Measurements from ENCODE around the gene ACBD6. TPM values are rescaled to one million over a fixed set of nuclear protein-coding genes. Genes with fewer than 3 reads are reported as not detected.

The ACBD6 gene
- total and polyA plus RNA-seq, 2 experiments from 2014 or later, result 27.3 to 44.2 TPM

- Histone ChIP-seq H3K4me2 (ENCODE audit: unreplicated experiment) (no peak overlapping the region), H3K36me3 (ENCODE audit: low read depth) (no peaks in the 10 kb centered on the region), H3K9me2 (ENCODE audit: insufficient read depth) (no peaks in the 10 kb centered on the region), H3F3A (ENCODE audit: insufficient read depth) (no peaks in the 10 kb centered on the region), H2AFZ (no peak overlapping the region), H3K27me3 (replicated peaks; ENCODE audit: insufficient read depth) (no peaks in the 10 kb centered on the region), H3K79me2 (ENCODE audit: insufficient read depth) (no peaks in the 10 kb centered on the region), H3K9me3 (ENCODE audit: low read depth) (no peaks in the 10 kb centered on the region), H3K9ac (no peak overlapping the region), H3K4me1 (ENCODE audit: insufficient read depth) (no peaks in the 10 kb centered on the region), H4K20me1 (ENCODE audit: insufficient read depth) (no peaks in the 10 kb centered on the region), H3K4me3 (no peak overlapping the region), H3K27ac (no peak overlapping the region)
- in situ Hi-C loops (cut with MboI), result no loop called here
- WGBS, 2 experiments (ENCODE audit: low coverage in 1 of 2, low lambda C conversion rate in 2 of 2, missing lambda C conversion rate in 2 of 2), result 93 to 97% methylated on average over 7 of the region's 7 CpGs
- no peak for TF ChIP-seq EZH2phosphoT487 (IDR thresholded peaks at IDR 0.05; ENCODE audit: insufficient read depth, low read depth)
- no peak for DNase-seq
Observed at GRCh38 chr1:180248176-180248575, 254.2 kb downstream of the ACBD6 start.

- in situ Hi-C loops (cut with MboI), result no loop called here
- no peak for DNase-seq
Observed at GRCh38 chr1:180247580-180247979, 254.8 kb downstream of the ACBD6 start.

GRCh38 chr1:180247061-180247460 is 255.3 kb downstream of the ACBD6 start:
- in situ Hi-C loops (cut with MboI), result no loop called here
- Histone ChIP-seq H3K36me3 (ENCODE audit: low read depth) (no peaks in the 10 kb centered on the region), H3K9ac (no peak overlapping the region), H3K27me3 (replicated peaks; ENCODE audit: insufficient read depth) (peaks cover under 1% of the 10 kb centered on the region; the same call in 1 of the 2 replicates), H3F3A (ENCODE audit: insufficient read depth) (no peaks in the 10 kb centered on the region), H3K9me3 (ENCODE audit: low read depth) (no peaks in the 10 kb centered on the region), H3K4me1 (ENCODE audit: insufficient read depth) (no peaks in the 10 kb centered on the region), H3K79me2 (ENCODE audit: insufficient read depth) (no peaks in the 10 kb centered on the region), H3K9me2 (ENCODE audit: insufficient read depth) (no peaks in the 10 kb centered on the region), H3K4me2 (ENCODE audit: unreplicated experiment) (no peak overlapping the region), H3K4me3 (no peak overlapping the region), H4K20me1 (ENCODE audit: insufficient read depth) (no peaks in the 10 kb centered on the region), H2AFZ (no peak overlapping the region), H3K27ac (no peak overlapping the region)
- 68 to 75% methylated on average over 3 of the region's 3 CpGs for WGBS, 2 experiments (ENCODE audit: low coverage in 1 of 2, low lambda C conversion rate in 2 of 2, missing lambda C conversion rate in 2 of 2)
- no peak for TF ChIP-seq EZH2 (IDR thresholded peaks at IDR 0.05; ENCODE audit: insufficient read depth, poor library complexity, severe bottlenecking)
- no peak for TF ChIP-seq EZH2phosphoT487 (IDR thresholded peaks at IDR 0.05; ENCODE audit: insufficient read depth, low read depth)
- DNase-seq, result no peak

More at GRCh38 chr1:180247580-180247979, 254.8 kb downstream of the ACBD6 start:
- H3K4me3 ChIP-seq, result no peak overlapping the region
- no peaks in the 10 kb centered on the region for H3K36me3 ChIP-seq (ENCODE audit: low read depth)
- no peak overlapping the region for H3K4me2 ChIP-seq (ENCODE audit: unreplicated experiment)
- no peak overlapping the region for H3K9ac ChIP-seq
- H3K79me2 ChIP-seq (ENCODE audit: insufficient read depth), result no peaks in the 10 kb centered on the region
- no peaks in the 10 kb centered on the region for H3K27me3 ChIP-seq (replicated peaks; ENCODE audit: insufficient read depth)
- no peaks in the 10 kb centered on the region for H4K20me1 ChIP-seq (ENCODE audit: insufficient read depth)
- no peaks in the 10 kb centered on the region for H3K9me3 ChIP-seq (ENCODE audit: low read depth)
- 79 to 87% methylated on average over 4 of the region's 4 CpGs for WGBS, 2 experiments (ENCODE audit: low coverage in 1 of 2, low lambda C conversion rate in 2 of 2, missing lambda C conversion rate in 2 of 2)
- no peak overlapping the region for H2AFZ ChIP-seq
- H3F3A ChIP-seq (ENCODE audit: insufficient read depth), result no peaks in the 10 kb centered on the region
- TF ChIP-seq EZH2phosphoT487 (IDR thresholded peaks at IDR 0.05; ENCODE audit: insufficient read depth, low read depth) (no peak), EZH2 (IDR thresholded peaks at IDR 0.05; ENCODE audit: insufficient read depth, poor library complexity, severe bottlenecking) (no peak)
- H3K9me2 ChIP-seq (ENCODE audit: insufficient read depth), result no peaks in the 10 kb centered on the region
- no peaks in the 10 kb centered on the region for H3K4me1 ChIP-seq (ENCODE audit: insufficient read depth)
- no peak overlapping the region for H3K27ac ChIP-seq

- TF ChIP-seq EZH2 (IDR thresholded peaks at IDR 0.05; ENCODE audit: insufficient read depth, poor library complexity, severe bottlenecking), result no peak
- no peak for TF ChIP-seq EZH2phosphoT487 (IDR thresholded peaks at IDR 0.05; ENCODE audit: insufficient read depth, low read depth)
- no peaks in the 10 kb centered on the region for H3K9me2 ChIP-seq (ENCODE audit: insufficient read depth)
- no peaks in the 10 kb centered on the region for H3K36me3 ChIP-seq (ENCODE audit: low read depth)
- in situ Hi-C loops (cut with MboI), result no loop called here
- no peak overlapping the region for H3K4me3 ChIP-seq
- no peak for DNase-seq
- no peak overlapping the region for H2AFZ ChIP-seq
- no peaks in the 10 kb centered on the region for H3K79me2 ChIP-seq (ENCODE audit: insufficient read depth)
- H3K27ac ChIP-seq, result no peak overlapping the region
- no peaks in the 10 kb centered on the region for H4K20me1 ChIP-seq (ENCODE audit: insufficient read depth)
- no peaks in the 10 kb centered on the region for H3K9me3 ChIP-seq (ENCODE audit: low read depth)
- no peak overlapping the region for H3K4me2 ChIP-seq (ENCODE audit: unreplicated experiment)
- H3F3A ChIP-seq (ENCODE audit: insufficient read depth), result no peaks in the 10 kb centered on the region
- peaks cover 5% of the 10 kb centered on the region for H3K27me3 ChIP-seq (replicated peaks; ENCODE audit: insufficient read depth)
- WGBS, 2 experiments (ENCODE audit: low coverage in 1 of 2, low lambda C conversion rate in 2 of 2, missing lambda C conversion rate in 2 of 2), result 86 to 87% methylated on average over 5 of the region's 5 CpGs
- no peak overlapping the region for H3K9ac ChIP-seq
- H3K4me1 ChIP-seq (ENCODE audit: insufficient read depth), result no peaks in the 10 kb centered on the region
Observed at GRCh38 chr1:180246579-180246978, 255.8 kb downstream of the ACBD6 start.

- Histone ChIP-seq H2AFZ (no peak overlapping the region), H4K20me1 (ENCODE audit: insufficient read depth) (no peaks in the 10 kb centered on the region), H3K9me2 (ENCODE audit: insufficient read depth) (no peaks in the 10 kb centered on the region), H3K79me2 (ENCODE audit: insufficient read depth) (no peaks in the 10 kb centered on the region), H3K4me3 (no peak overlapping the region), H3K9me3 (ENCODE audit: low read depth) (no peaks in the 10 kb centered on the region), H3K4me2 (ENCODE audit: unreplicated experiment) (no peak overlapping the region), H3K36me3 (ENCODE audit: low read depth) (no peaks in the 10 kb centered on the region), H3K4me1 (ENCODE audit: insufficient read depth) (no peaks in the 10 kb centered on the region), H3K27me3 (replicated peaks; ENCODE audit: insufficient read depth) (peaks cover 21% of the 10 kb centered on the region), H3F3A (ENCODE audit: insufficient read depth) (no peaks in the 10 kb centered on the region), H3K27ac (no peak overlapping the region), H3K9ac (no peak overlapping the region)
- DNase-seq, result no peak
- in situ Hi-C loops (cut with MboI), result no loop called here
- WGBS, 2 experiments (ENCODE audit: low coverage in 1 of 2, low lambda C conversion rate in 2 of 2, missing lambda C conversion rate in 2 of 2), result 69 to 73% methylated on average over 6 of the region's 6 CpGs
- TF ChIP-seq EZH2phosphoT487 (IDR thresholded peaks at IDR 0.05; ENCODE audit: insufficient read depth, low read depth) (no peak), EZH2 (IDR thresholded peaks at IDR 0.05; ENCODE audit: insufficient read depth, poor library complexity, severe bottlenecking) (no peak)
Observed at GRCh38 chr1:180244840-180245239, 257.5 kb downstream of the ACBD6 start.

Measured in GM23248 (cell line).